Endothelial cell of umbilical vein (primary cell): Measurements from ENCODE around the gene SHISA7. TPM values are rescaled to one million over a fixed set of nuclear protein-coding genes. Genes with fewer than 3 reads are reported as not detected.
A peak's percentile ranks its signal among the peaks of the same experiment; 100 is the strongest.

ENCODE experiments used
- BruUV-seq: library from RNA; stranded (reverse); fragments of 400-500 nt; replicated peaks from 2 replicates; lab custom pipeline; 2021; lab: Mats Ljungman, UMichigan
- CTCF ChIA-PET: fragments of 300-600, 350-600 bp; sonication (Branson Sonifier 250); formaldehyde crosslinking; loops from one replicate; lab custom pipeline; 2021; ENCODE audit warnings: antibody characterized with exemption, inconsistent platforms; lab: Charles Lee
- POLR2A ChIA-PET: fragments of 300-600, 350-600 bp; sonication (Branson Sonifier 250); formaldehyde crosslinking; loops from one replicate; lab custom pipeline; 2021; ENCODE audit warnings: antibody characterized with exemption, inconsistent platforms; lab: Charles Lee
- DNase-seq: peaks from one replicate; pipeline ENCODE4 v3.0.0-alpha.2; 2011; ENCODE audit warnings: low read depth, low spot score
- FAIRE-seq: peaks from 2 replicates; lab custom pipeline; 2011; peaks lifted over from hg19 to GRCh38; lab: Jason Lieb, UNC
- H2AFZ ChIP-seq: 2 replicates; pipeline ENCODE4 v1.6.0; 2012; ENCODE audit warnings: low read depth, low read length, control low read depth, inconsistent platforms
- H3K27ac ChIP-seq: 2 replicates; pipeline ENCODE4 v1.5.1; 2011; ENCODE audit warnings: low read depth, mild to moderate bottlenecking, control low read depth, low read length, moderate library complexity; ENCODE audit not compliant: insufficient read depth
- H3K27me3 ChIP-seq, 2 experiments: 2 replicates each; pipeline versions ENCODE4 v1.6.0 to v1.6.1; 2011; ENCODE audit warnings: low read length in 2 of 2, mixed read lengths in 1 of 2; ENCODE audit not compliant: control insufficient read depth in 2 of 2, insufficient read depth in 2 of 2
- H3K36me3 ChIP-seq, 2 experiments: 2 replicates in 1 of 2; 3 replicates in 1 of 2; pipeline ENCODE4 v1.5.1; 2011; ENCODE audit warnings: low read length in 2 of 2, mild to moderate bottlenecking in 1 of 2, moderate library complexity in 1 of 2; ENCODE audit not compliant: control insufficient read depth in 2 of 2, insufficient read depth in 2 of 2; ENCODE audit errors: extremely low read depth in 1 of 2
- H3K4me1 ChIP-seq: 3 replicates; pipeline ENCODE4 v1.5.1; 2011; ENCODE audit warnings: mild to moderate bottlenecking, low read length; ENCODE audit not compliant: control insufficient read depth, insufficient read depth; ENCODE audit errors: extremely low read depth
- H3K4me2 ChIP-seq: 2 replicates; pipeline ENCODE4 v1.6.1; 2011; ENCODE audit warnings: low read length, control low read depth, mixed read lengths; ENCODE audit not compliant: insufficient read depth
- H3K4me3 ChIP-seq, 3 experiments: fragments of 200-600 bp in 1 of 3; sonication (generic), shearing (Covaris generic) in 1 of 3; replicated peaks in 1 of 3; 2 replicates each; pipeline ENCODE4 v1.5.1; 2011 to 2016; ENCODE audit warnings: control low read depth in 3 of 3, low read length in 3 of 3, mild to moderate bottlenecking in 2 of 3, inconsistent platforms in 1 of 3, low read depth in 1 of 3, moderate library complexity in 1 of 3; ENCODE audit not compliant: insufficient read depth in 1 of 3
- H3K79me2 ChIP-seq: 2 replicates; pipeline ENCODE4 v1.6.0; 2012; ENCODE audit warnings: low read length, inconsistent platforms; ENCODE audit not compliant: control insufficient read depth, insufficient read depth
- H3K9ac ChIP-seq: replicated peaks from 2 replicates; pipeline ENCODE3; 2011; ENCODE audit warnings: low read length, control low read depth; ENCODE audit not compliant: insufficient read depth; ENCODE audit errors: extremely low read depth
- H3K9me1 ChIP-seq: replicated peaks from 3 replicates; pipeline ENCODE4 v1.6.0; 2011; ENCODE audit warnings: mild to moderate bottlenecking, low read length; ENCODE audit not compliant: control insufficient read depth, insufficient read depth; ENCODE audit errors: extremely low read depth
- H3K9me3 ChIP-seq: replicated peaks from 2 replicates; pipeline ENCODE4 v1.5.1; 2012; ENCODE audit warnings: low read length, inconsistent platforms; ENCODE audit not compliant: control insufficient read depth, insufficient read depth
- H4K20me1 ChIP-seq: replicated peaks from 2 replicates; pipeline ENCODE3; 2011; ENCODE audit warnings: mild to moderate bottlenecking, low read length; ENCODE audit not compliant: control insufficient read depth, insufficient read depth; ENCODE audit errors: extremely low read depth
- EZH2 ChIP-seq: IDR thresholded peaks from 2 replicates; pipeline ENCODE4 v1.6.1; 2012; ENCODE audit warnings: borderline replicate concordance, low read depth, mild to moderate bottlenecking, moderate library complexity, low read length, inconsistent platforms; ENCODE audit not compliant: severe bottlenecking
- FOS ChIP-seq: IDR thresholded peaks from 2 replicates; pipeline ENCODE4 v1.6.1; 2011; ENCODE audit warnings: mild to moderate bottlenecking, low read length, moderate library complexity, borderline replicate concordance; ENCODE audit not compliant: insufficient read depth
- dilution Hi-C: fragments of 300-500 bp; cut with MboI; formaldehyde crosslinking; loops from one replicate; pipeline ENCODE4 v1.15.0; 2019; ENCODE audit warnings: low sequenced_read_pairs; ENCODE audit not compliant: extremely low pct_ligation_motif_present
- intact Hi-C: fragments of 100-400 bp; cut with micrococcal nuclease; formaldehyde crosslinking; loops from one replicate; pipeline ENCODE4 v1.10.0; 2022
- polyA plus RNA-seq, 4 experiments: library from polyadenylated mRNA; depleted of rRNA in 3 of 4; stranded (reverse) in 3 of 4; unstranded in 1 of 4; fragments of >200 nt; gene quantifications; 2 replicates each; pipeline versions ENCODE4 v1.2.1 to v1.2.3, GENCODE V29; 2011 to 2012; ENCODE audit warnings: missing spikeins in 1 of 4
- total RNA-seq: library from RNA; stranded (reverse); gene quantifications from 2 replicates; pipeline ENCODE4 v1.2.3, GENCODE V29; 2021
- TF ChIP-seq, protein P1 (sequence below), 2 donors: IDR thresholded peaks; 1 replicate in 1 of 2; 2 replicates in 1 of 2; pipeline ENCODE4 v1.5.1; 2011; ENCODE audit warnings: low read length in 2 of 2, mild to moderate bottlenecking in 2 of 2, moderate library complexity in 2 of 2, control low read depth in 1 of 2, inconsistent platforms in 1 of 2, low read depth in 1 of 2; ENCODE audit not compliant: insufficient read depth in 1 of 2; ENCODE audit errors: extremely low read depth in 1 of 2

SHISA7 gene
- total and polyA plus RNA-seq, 2 donors (not counting 3 experiments of a cell fraction or from before 2014, with no cell fraction given), result not detected

DNA sequence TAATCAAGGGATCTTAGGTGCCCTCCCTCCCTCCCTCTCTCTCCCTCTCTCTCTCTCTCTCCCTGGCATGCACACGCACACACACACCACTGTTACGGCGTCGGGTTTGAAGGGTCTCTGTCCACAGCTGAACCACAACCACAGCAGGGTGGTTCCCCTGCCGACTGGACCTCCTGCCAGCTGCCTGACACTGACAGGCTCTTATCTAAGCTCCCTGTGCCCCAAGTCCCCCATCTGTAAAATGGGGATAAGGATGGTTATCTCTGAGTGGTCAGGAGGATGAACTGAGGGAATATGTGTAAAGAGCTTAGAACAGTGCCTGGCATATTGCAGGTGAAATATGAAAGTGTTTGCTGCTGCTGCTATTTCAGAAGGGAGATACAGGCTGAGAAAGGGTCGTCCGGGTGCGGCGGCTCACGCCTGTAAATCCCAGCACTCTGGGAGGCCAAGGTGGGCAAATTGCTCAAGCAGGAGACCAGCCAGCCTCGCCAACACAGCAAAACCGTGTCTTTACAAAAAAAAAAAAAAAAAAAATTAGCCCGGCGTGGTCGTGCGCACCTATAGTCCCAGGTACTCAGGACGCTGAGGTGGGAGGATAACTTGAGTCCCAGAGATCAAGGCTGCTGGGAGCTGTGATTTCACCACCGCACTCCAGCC, 852 bp upstream of the SHISA7 start:
- DNase-seq (no peak), FAIRE-seq (no peak)
- TF ChIP-seq, protein P1, sequence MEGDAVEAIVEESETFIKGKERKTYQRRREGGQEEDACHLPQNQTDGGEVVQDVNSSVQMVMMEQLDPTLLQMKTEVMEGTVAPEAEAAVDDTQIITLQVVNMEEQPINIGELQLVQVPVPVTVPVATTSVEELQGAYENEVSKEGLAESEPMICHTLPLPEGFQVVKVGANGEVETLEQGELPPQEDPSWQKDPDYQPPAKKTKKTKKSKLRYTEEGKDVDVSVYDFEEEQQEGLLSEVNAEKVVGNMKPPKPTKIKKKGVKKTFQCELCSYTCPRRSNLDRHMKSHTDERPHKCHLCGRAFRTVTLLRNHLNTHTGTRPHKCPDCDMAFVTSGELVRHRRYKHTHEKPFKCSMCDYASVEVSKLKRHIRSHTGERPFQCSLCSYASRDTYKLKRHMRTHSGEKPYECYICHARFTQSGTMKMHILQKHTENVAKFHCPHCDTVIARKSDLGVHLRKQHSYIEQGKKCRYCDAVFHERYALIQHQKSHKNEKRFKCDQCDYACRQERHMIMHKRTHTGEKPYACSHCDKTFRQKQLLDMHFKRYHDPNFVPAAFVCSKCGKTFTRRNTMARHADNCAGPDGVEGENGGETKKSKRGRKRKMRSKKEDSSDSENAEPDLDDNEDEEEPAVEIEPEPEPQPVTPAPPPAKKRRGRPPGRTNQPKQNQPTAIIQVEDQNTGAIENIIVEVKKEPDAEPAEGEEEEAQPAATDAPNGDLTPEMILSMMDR (IDR thresholded peaks at IDR 0.05; ENCODE audit: extremely low read depth in 1 of 2, insufficient read depth in 1 of 2, low read depth in 1 of 2, low read length in 2 of 2), result no peak
- TF ChIP-seq EZH2 (peak; percentile 82), FOS (no peak)
- Histone ChIP-seq H3K9me3 (no peaks in the 10 kb centered on the region), H3K27ac (no peak overlapping the region), H3K4me3 (no peak overlapping the region), H2AFZ (no peak overlapping the region), H3K4me2 (no peak overlapping the region), H3K27me3 (peaks cover 42 to 46% of the 10 kb centered on the region in 2 experiments), H3K79me2 (no peaks in the 10 kb centered on the region), H3K9ac (no peak overlapping the region), H3K36me3 (no peaks in the 10 kb centered on the region), H3K4me1 (no peaks in the 10 kb centered on the region), H3K9me1 (no peaks in the 10 kb centered on the region), H4K20me1 (no peaks in the 10 kb centered on the region)
- ChIA-PET CTCF (interaction anchor here (0.9 to 1.2 kb wide), 3 partner anchors 24 to 303 kb away, joined by 3 to 6 read pairs (median 3); no protein-coding TSS in a partner anchor), POLR2A (no interaction called here)
- no TSS peak for BruUV-seq
- dilution Hi-C loops (no loop called here), intact Hi-C loops (no loop called here)
